RKO (cell line): Measurements from ENCODE around the gene LOXL4.
A peak's percentile ranks its signal among the peaks of the same experiment; 100 is the strongest.

ENCODE experiments used
- DNase-seq: peaks from one replicate; pipeline ENCODE4 v3.0.0-alpha.2; 2016; ENCODE audit warnings: low spot score

LOXL4 gene

GRCh38 chr10:98264378-98265065 is 3.5 kb downstream of the LOXL4 start:
- DNase-seq, result no peak

GRCh38 chr10:98263088-98263487 is 4.9 kb downstream of the LOXL4 start:
- DNase-seq, result no peak

GRCh38 chr10:98262571-98262970 is 5.4 kb downstream of the LOXL4 start:
- peak; percentile 43 for DNase-seq

GRCh38 chr10:98261436-98262277 is 6.3 kb downstream of the LOXL4 start:
- DNase-seq, result no peak

- DNase-seq, result no peak
These were observed 7.2 kb downstream of the LOXL4 start for GRCh38 chr10:98260752-98261151.

- DNase-seq, result no peak
These were observed 7.6 kb downstream of the LOXL4 start for GRCh38 chr10:98260350-98260749.

- DNase-seq, result peak; percentile 8
These were observed 8.2 kb downstream of the LOXL4 start for GRCh38 chr10:98259606-98260315.

GRCh38 chr10:98258683-98259454 is 9.1 kb downstream of the LOXL4 start:
- no peak for DNase-seq

GRCh38 chr10:98257961-98258360 is 10.0 kb downstream of the LOXL4 start:
- DNase-seq, result no peak

GRCh38 chr10:98257198-98257597 is 10.8 kb downstream of the LOXL4 start:
- no peak for DNase-seq

- DNase-seq, result no peak
These were observed 11.3 kb downstream of the LOXL4 start for GRCh38 chr10:98256692-98257091.

GRCh38 chr10:98255146-98255877 is 12.7 kb downstream of the LOXL4 start:
- DNase-seq, result no peak

GRCh38 chr10:98254234-98254974 is 13.6 kb downstream of the LOXL4 start:
- no peak for DNase-seq

GRCh38 chr10:98253499-98253898 is 14.5 kb downstream of the LOXL4 start:
- DNase-seq, result no peak

- DNase-seq, result no peak
These were observed 15.5 kb downstream of the LOXL4 start for GRCh38 chr10:98252464-98252863.

GRCh38 chr10:98251399-98251798 is 16.6 kb downstream of the LOXL4 start:
- DNase-seq, result no peak

GRCh38 chr10:98249134-98249533 is 18.9 kb downstream of the LOXL4 start:
- no peak for DNase-seq

GRCh38 chr10:98248018-98248417 is 20.0 kb downstream of the LOXL4 start:
- DNase-seq, result no peak

- DNase-seq, result no peak
These were observed 20.8 kb downstream of the LOXL4 start for GRCh38 chr10:98246911-98247805.

- DNase-seq, result no peak
These were observed 23.4 kb downstream of the LOXL4 start for GRCh38 chr10:98244586-98244985.
